ENCODE results near the gene TLR1.

Gene TLR1

DNA sequence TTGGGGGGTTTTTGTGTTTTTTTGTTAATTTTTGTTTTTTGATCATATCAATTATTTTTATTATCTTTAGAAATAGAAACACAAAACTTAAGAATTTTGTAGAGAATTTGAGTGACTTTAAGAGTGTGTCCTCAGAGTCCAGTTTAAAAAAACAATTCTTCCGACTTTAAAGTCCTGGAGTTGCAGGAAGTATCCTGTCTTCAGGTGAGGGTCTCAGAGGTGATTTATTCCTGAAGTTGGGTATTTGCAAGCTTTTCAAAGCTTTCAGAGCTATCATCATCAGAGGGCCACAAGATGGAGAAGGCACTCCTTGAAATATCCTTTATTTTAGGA lies 44.8 kb downstream of the TLR1 start:
- H3K4me3 ChIP-seq (ENCODE audit: low read depth in 1 of 2, low read length in 2 of 2): no peak overlapping the region
- H3K27me3 ChIP-seq (ENCODE audit: control insufficient read depth in 1 of 2, insufficient read depth in 2 of 2, low read length in 2 of 2): no peaks in the 10 kb centered on the region
- H3K4me1 ChIP-seq (ENCODE audit: control insufficient read depth in 1 of 2, insufficient read depth in 2 of 2, low read length in 2 of 2): peaks cover 3 to 5% of the 10 kb centered on the region in 2 donors
- no peak overlapping the region for H3K9ac ChIP-seq (ENCODE audit: low read depth in 1 of 2, low read length in 2 of 2)
- H3K9me3 ChIP-seq (ENCODE audit: control insufficient read depth in 1 of 2, low read length in 2 of 2): no peaks in the 10 kb centered on the region
- no peak overlapping the region for H3K27ac ChIP-seq (ENCODE audit: low read depth, low read length)
- no peaks in the 10 kb centered on the region for H3K36me3 ChIP-seq (ENCODE audit: control insufficient read depth in 1 of 2, insufficient read depth in 2 of 2, low read length in 2 of 2)

DNA sequence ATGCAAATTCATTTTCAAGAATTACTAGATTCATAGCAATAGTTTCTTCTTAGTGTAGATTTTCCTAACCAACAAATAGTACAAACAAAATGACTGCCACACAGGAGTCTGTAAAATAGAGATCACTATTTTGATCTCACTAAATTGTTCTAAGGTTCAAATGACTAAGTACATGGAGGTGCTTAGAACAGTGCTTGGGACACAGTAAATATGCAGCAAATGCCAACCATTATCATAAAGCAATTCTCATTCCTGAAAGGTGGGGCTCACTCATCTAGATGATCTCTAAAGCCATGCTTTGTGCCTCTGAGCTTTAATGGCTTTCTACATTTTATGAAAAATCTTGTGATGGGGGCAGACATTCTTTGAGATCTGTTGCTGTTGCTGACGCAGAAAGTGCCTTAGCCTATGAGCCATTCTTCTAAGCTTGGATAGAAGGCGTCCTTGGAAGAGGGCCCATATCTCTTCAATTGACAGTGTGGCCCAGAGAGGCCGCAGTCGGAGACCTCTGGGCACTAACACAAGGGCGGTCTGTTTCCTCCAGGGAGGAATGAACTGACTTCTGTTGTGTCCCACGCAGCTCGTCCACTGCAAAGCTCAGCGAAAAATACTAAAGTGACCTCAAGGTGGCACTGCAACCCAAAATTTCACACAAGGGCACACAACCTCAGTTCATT lies 45.3 kb downstream of the TLR1 start:
- no peaks in the 10 kb centered on the region for H3K36me3 ChIP-seq (ENCODE audit: control insufficient read depth in 1 of 2, insufficient read depth in 2 of 2, low read length in 2 of 2)
- peaks cover 3 to 5% of the 10 kb centered on the region in 2 donors for H3K4me1 ChIP-seq (ENCODE audit: control insufficient read depth in 1 of 2, insufficient read depth in 2 of 2, low read length in 2 of 2)
- H3K9me3 ChIP-seq (ENCODE audit: control insufficient read depth in 1 of 2, low read length in 2 of 2): no peaks in the 10 kb centered on the region
- H3K4me3 ChIP-seq (ENCODE audit: low read depth in 1 of 2, low read length in 2 of 2): no peak overlapping the region
- H3K9ac ChIP-seq (ENCODE audit: low read depth in 1 of 2, low read length in 2 of 2): no peak overlapping the region
- H3K27ac ChIP-seq (ENCODE audit: low read depth, low read length): no peak overlapping the region
- no peaks in the 10 kb centered on the region for H3K27me3 ChIP-seq (ENCODE audit: control insufficient read depth in 1 of 2, insufficient read depth in 2 of 2, low read length in 2 of 2)

DNA sequence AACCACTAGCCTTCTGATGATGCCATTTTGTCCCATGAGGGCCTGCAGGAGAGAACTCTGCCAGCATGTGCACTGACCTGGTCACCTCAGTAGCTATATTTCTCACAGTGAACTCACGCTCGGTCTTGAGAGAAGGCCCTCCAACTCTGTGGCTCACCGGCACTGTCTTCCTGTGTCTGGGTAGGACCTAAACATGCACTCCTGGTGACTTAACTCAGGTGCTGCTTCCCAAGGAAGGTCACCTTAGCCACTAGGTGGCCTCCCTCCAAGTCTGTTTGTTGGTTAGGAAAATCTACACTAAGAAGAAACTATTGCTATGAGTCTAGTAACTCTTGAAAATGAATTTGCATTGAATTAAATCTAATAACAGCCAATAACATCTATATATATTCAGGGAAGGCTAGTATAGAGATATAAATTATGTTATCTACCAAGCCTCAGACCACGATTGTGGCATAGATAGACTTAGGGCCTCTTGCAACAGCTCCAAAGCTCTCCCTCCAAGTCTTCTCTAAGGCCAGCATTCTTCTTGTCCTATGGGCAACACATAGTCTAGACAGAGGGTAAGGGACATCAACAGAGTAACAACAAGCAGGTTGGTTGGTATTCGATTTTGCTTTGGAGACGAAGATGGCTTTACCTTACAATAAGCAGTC lies 46.5 kb downstream of the TLR1 start:
- Histone ChIP-seq H3K27ac (ENCODE audit: low read depth, low read length) (no peak overlapping the region), H3K9ac (ENCODE audit: low read depth in 1 of 2, low read length in 2 of 2) (no peak overlapping the region), H3K4me3 (ENCODE audit: low read depth in 1 of 2, low read length in 2 of 2) (no peak overlapping the region), H3K4me1 (ENCODE audit: control insufficient read depth in 1 of 2, insufficient read depth in 2 of 2, low read length in 2 of 2) (peaks cover 3 to 5% of the 10 kb centered on the region in 2 donors), H3K9me3 (ENCODE audit: control insufficient read depth in 1 of 2, low read length in 2 of 2) (no peaks in the 10 kb centered on the region), H3K27me3 (ENCODE audit: control insufficient read depth in 1 of 2, insufficient read depth in 2 of 2, low read length in 2 of 2) (no peaks in the 10 kb centered on the region), H3K36me3 (ENCODE audit: control insufficient read depth in 1 of 2, insufficient read depth in 2 of 2, low read length in 2 of 2) (no peaks in the 10 kb centered on the region)

DNA sequence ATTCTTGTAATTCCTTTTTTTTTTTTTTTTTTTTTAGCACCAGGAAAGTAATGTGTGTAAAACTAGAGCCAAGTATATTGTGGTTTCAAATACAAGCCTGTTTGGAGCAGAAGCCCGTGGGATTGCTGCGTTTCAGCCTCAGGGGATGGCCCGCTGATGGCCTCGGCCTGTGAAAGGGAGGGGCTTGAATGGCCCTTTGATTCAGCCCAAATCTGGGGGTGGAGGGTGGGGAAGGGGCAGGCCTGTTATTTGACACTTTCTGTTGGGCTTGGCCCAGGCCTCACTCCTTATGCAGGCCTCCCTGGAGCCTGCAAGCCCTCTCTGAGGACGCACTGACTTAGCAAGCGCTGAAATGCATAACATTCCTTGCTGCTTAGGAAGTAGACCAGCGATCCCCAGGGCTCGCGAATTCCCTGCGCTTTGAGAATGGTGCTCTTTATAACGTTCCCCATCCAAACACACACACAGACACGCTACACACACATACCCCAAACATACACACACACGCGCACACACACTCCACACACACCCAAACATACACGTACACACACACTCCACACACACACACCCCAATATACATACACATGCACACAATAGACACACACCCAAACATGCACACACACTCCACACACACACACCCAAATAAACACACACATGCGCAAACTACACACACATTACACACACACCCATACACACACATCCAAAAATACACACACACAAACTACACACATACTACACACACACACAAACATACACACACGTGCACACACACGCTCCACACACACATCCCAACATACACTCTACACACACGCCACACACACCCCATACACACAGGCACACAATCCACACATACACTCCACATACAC lies 51.4 kb downstream of the TLR1 start:
- no peak overlapping the region for H3K9ac ChIP-seq (ENCODE audit: low read depth in 1 of 2, low read length in 2 of 2)
- no peaks in the 10 kb centered on the region for H3K36me3 ChIP-seq (ENCODE audit: control insufficient read depth in 1 of 2, insufficient read depth in 2 of 2, low read length in 2 of 2)
- no peak overlapping the region for H3K4me3 ChIP-seq (ENCODE audit: low read depth in 1 of 2, low read length in 2 of 2)
- H3K27ac ChIP-seq (ENCODE audit: low read depth, low read length): no peak overlapping the region
- H3K9me3 ChIP-seq (ENCODE audit: control insufficient read depth in 1 of 2, low read length in 2 of 2): no peaks in the 10 kb centered on the region
- H3K4me1 ChIP-seq (ENCODE audit: control insufficient read depth in 1 of 2, insufficient read depth in 2 of 2, low read length in 2 of 2): peaks cover 0 to 11% of the 10 kb centered on the region in 2 donors
- no peaks in the 10 kb centered on the region for H3K27me3 ChIP-seq (ENCODE audit: control insufficient read depth in 1 of 2, insufficient read depth in 2 of 2, low read length in 2 of 2)

DNA sequence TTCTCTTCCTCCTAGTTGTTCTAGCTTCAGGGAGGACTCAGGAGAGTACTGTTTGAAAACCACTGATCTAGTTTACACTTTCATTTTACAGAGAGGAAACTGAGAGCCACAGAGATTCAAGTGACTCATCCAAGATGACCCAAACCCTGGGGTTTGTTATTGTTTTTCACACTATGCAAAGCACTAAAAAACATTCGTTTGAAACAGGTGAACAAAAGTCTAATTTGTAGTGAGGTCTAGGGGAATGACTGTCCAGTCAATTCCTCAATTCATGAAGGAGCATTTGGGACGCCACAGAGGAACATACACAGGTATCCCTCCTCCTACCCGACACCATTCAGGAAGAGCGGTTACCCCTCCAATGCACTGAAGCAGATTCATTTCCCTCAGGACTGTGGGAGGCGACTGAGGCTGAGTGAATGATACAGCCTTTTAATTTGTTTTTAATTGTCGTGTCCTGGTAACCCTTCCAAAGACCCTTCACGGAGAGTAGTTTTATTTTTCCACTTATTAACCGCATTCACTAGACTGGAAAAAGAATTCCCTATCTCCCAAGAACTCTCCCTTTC lies 52.1 kb downstream of the TLR1 start:
- no peak overlapping the region for H3K27ac ChIP-seq (ENCODE audit: low read depth, low read length)
- no peaks in the 10 kb centered on the region for H3K36me3 ChIP-seq (ENCODE audit: control insufficient read depth in 1 of 2, insufficient read depth in 2 of 2, low read length in 2 of 2)
- H3K27me3 ChIP-seq (ENCODE audit: control insufficient read depth in 1 of 2, insufficient read depth in 2 of 2, low read length in 2 of 2): no peaks in the 10 kb centered on the region
- no peak overlapping the region for H3K4me3 ChIP-seq (ENCODE audit: low read depth in 1 of 2, low read length in 2 of 2)
- peaks cover 0 to 11% of the 10 kb centered on the region in 2 donors for H3K4me1 ChIP-seq (ENCODE audit: control insufficient read depth in 1 of 2, insufficient read depth in 2 of 2, low read length in 2 of 2)
- H3K9me3 ChIP-seq (ENCODE audit: control insufficient read depth in 1 of 2, low read length in 2 of 2): peaks cover 0 to 2% of the 10 kb centered on the region in 2 donors
- H3K9ac ChIP-seq (ENCODE audit: low read depth in 1 of 2, low read length in 2 of 2): no peak overlapping the region

DNA sequence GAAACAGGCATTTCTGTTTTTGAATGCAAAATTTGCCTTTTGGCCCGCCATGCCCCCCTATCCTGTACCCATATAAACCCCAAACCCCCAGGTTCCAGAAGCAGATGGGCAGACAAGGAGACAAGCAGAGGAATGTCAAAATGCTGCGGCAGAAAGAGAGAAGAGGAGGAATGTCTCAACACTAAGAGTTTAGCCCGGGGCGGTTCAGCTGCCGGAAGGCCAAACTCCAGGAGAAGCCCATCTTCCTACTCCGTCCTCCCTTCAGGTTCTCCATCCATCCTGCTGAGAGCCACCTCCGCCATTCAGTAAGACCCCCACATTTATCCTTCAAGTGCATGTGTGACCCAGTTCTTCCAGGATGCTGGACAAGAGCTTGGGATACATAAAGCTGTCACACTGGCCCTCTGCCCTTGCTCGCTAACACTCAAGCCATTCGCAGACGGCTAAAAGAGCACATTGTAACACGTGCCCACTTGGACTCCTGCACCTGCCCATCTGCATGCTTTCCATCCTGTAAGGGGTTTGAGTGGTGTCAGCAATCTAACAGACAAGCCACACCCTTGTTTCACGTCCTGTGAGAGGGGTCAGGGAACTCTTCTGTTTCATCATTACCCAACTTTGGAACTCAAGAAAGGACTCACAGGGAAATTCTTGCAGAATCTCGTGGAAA lies 53.1 kb downstream of the TLR1 start:
- Histone ChIP-seq H3K27me3 (ENCODE audit: control insufficient read depth in 1 of 2, insufficient read depth in 2 of 2, low read length in 2 of 2) (no peaks in the 10 kb centered on the region), H3K36me3 (ENCODE audit: control insufficient read depth in 1 of 2, insufficient read depth in 2 of 2, low read length in 2 of 2) (no peaks in the 10 kb centered on the region), H3K4me3 (ENCODE audit: low read depth in 1 of 2, low read length in 2 of 2) (no peak overlapping the region), H3K9ac (ENCODE audit: low read depth in 1 of 2, low read length in 2 of 2) (no peak overlapping the region), H3K9me3 (ENCODE audit: control insufficient read depth in 1 of 2, low read length in 2 of 2) (peaks cover 0 to 4% of the 10 kb centered on the region in 2 donors), H3K4me1 (ENCODE audit: control insufficient read depth in 1 of 2, insufficient read depth in 2 of 2, low read length in 2 of 2) (peaks cover 0 to 11% of the 10 kb centered on the region in 2 donors), H3K27ac (ENCODE audit: low read depth, low read length) (no peak overlapping the region)

DNA sequence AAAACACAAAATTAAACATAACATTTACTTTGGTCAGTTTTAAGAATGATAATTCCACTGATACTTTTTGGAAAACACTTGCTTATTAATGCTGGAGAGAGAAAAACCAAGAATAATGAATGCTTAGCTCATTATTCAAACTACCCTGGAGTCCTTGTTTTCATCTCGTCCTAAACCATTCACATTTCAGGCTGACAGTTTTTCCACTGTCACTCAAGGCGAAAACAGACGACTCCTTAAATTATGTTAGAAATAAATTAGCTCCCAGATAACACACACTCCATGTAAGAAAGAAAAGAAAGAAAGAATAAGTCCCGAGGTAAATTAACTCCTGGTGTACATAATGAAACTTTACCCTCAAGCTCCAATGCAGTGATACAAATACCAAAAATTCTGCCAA lies 55.3 kb downstream of the TLR1 start:
- Histone ChIP-seq H3K4me1 (ENCODE audit: control insufficient read depth in 1 of 2, insufficient read depth in 2 of 2, low read length in 2 of 2) (peaks cover 0 to 11% of the 10 kb centered on the region in 2 donors), H3K36me3 (ENCODE audit: control insufficient read depth in 1 of 2, insufficient read depth in 2 of 2, low read length in 2 of 2) (no peaks in the 10 kb centered on the region), H3K9me3 (ENCODE audit: control insufficient read depth in 1 of 2, low read length in 2 of 2) (peaks cover 0 to 4% of the 10 kb centered on the region in 2 donors), H3K9ac (ENCODE audit: low read depth in 1 of 2, low read length in 2 of 2) (no peak overlapping the region), H3K4me3 (ENCODE audit: low read depth in 1 of 2, low read length in 2 of 2) (no peak overlapping the region), H3K27ac (ENCODE audit: low read depth, low read length) (no peak overlapping the region), H3K27me3 (ENCODE audit: control insufficient read depth in 1 of 2, insufficient read depth in 2 of 2, low read length in 2 of 2) (no peaks in the 10 kb centered on the region)

DNA sequence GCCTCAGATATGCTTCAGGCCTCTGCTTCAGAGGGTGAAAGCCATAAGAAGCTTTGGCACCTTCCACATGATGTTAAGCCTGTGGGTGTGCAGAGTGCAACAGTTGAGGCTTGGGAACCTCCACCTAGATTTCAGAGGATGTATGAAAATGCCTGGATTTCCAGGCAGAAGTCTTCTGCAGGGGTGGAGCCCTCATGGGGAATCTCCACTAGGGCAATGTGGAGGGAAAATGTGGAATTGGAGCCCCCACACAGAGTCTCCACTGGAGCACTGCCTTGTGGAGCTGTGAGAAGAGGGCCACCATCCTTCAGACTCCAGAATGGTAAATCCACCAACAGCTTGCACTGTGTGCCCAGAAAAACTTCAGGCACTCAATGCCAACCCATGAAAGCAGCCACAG lies 57.0 kb downstream of the TLR1 start:
- no peak overlapping the region for H3K9ac ChIP-seq (ENCODE audit: low read depth in 1 of 2, low read length in 2 of 2)
- H3K4me1 ChIP-seq (ENCODE audit: control insufficient read depth in 1 of 2, insufficient read depth in 2 of 2, low read length in 2 of 2): peaks cover 0 to 11% of the 10 kb centered on the region in 2 donors
- H3K27ac ChIP-seq (ENCODE audit: low read depth, low read length): no peak overlapping the region
- H3K9me3 ChIP-seq (ENCODE audit: control insufficient read depth in 1 of 2, low read length in 2 of 2): peaks cover 0 to 4% of the 10 kb centered on the region in 2 donors
- no peaks in the 10 kb centered on the region for H3K27me3 ChIP-seq (ENCODE audit: control insufficient read depth in 1 of 2, insufficient read depth in 2 of 2, low read length in 2 of 2)
- no peaks in the 10 kb centered on the region for H3K36me3 ChIP-seq (ENCODE audit: control insufficient read depth in 1 of 2, insufficient read depth in 2 of 2, low read length in 2 of 2)
- H3K4me3 ChIP-seq (ENCODE audit: low read depth in 1 of 2, low read length in 2 of 2): no peak overlapping the region
